T-cell (primary cell): Measurements from ENCODE around the gene SDK2. TPM values are rescaled to one million over a fixed set of nuclear protein-coding genes. Genes with fewer than 3 reads are reported as not detected.

Source experiments
- ATAC-seq, 4 experiments: fragments of 200-7000 bp in 3 of 4; fragments of 150-1000 bp in 1 of 4; cut with Tn5 transposase; replicated peaks in 1 of 4; 1 replicate in 3 of 4; 2 replicates in 1 of 4; pipeline ENCODE4 v1.10.0; 2021; ENCODE audit warnings: moderate library complexity in 3 of 4, mild to moderate bottlenecking in 2 of 4, moderate number of reproducible peaks in 1 of 4
- CTCF ChIA-PET, 2 donors: fragments of 300-600 bp; sonication (Branson Sonifier 250); formaldehyde crosslinking; loops; one replicate each; lab custom pipeline; 2022; ENCODE audit warnings: antibody characterized with exemption in 2 of 2; lab: Charles Lee
- POLR2A ChIA-PET, 2 donors: fragments of 300-600 bp; sonication (Branson Sonifier 250); formaldehyde crosslinking; loops; one replicate each; lab custom pipeline; 2022; ENCODE audit warnings: antibody characterized with exemption in 2 of 2; lab: Charles Lee
- DNase-seq, 35 experiments: peaks; one replicate each; pipeline versions ENCODE4 v3.0.0 to v3.0.0-alpha.2; 2013 to 2023
- H3K27ac ChIP-seq: one replicate; pipeline ENCODE4 v1.5.1; 2013; ENCODE audit warnings: low read length
- H3K27me3 ChIP-seq, 2 experiments: replicated peaks in 1 of 2; 1 replicate in 1 of 2; 2 replicates in 1 of 2; pipeline versions ENCODE4 v1.6.1 to v1.7.0; 2013; ENCODE audit warnings: low read length in 1 of 2, mixed read lengths in 1 of 2; ENCODE audit not compliant: control insufficient read depth in 2 of 2, insufficient read depth in 2 of 2; ENCODE audit errors: extremely low read depth in 1 of 2
- H3K36me3 ChIP-seq, 2 donors: 1 replicate in 1 of 2; 2 replicates in 1 of 2; pipeline versions ENCODE4 v1.6.1 to v1.7.0; 2013; ENCODE audit warnings: low read length in 1 of 2; ENCODE audit not compliant: control insufficient read depth in 2 of 2, insufficient read depth in 1 of 2; ENCODE audit errors: extremely low read depth in 1 of 2
- H3K4me1 ChIP-seq, 2 experiments: 1 replicate in 1 of 2; 2 replicates in 1 of 2; pipeline versions ENCODE4 v1.6.1 to v1.7.0; 2013; ENCODE audit warnings: low read length in 2 of 2, mixed read lengths in 1 of 2; ENCODE audit not compliant: insufficient read depth in 2 of 2, control insufficient read depth in 1 of 2; ENCODE audit errors: extremely low read depth in 1 of 2
- H3K4me3 ChIP-seq, 2 donors: 1 replicate in 1 of 2; 2 replicates in 1 of 2; pipeline versions ENCODE4 v1.5.1 to v1.7.0; 2013; ENCODE audit warnings: mild to moderate bottlenecking in 2 of 2, low read length in 1 of 2, moderate library complexity in 1 of 2; ENCODE audit not compliant: control insufficient read depth in 1 of 2; ENCODE audit errors: extremely low read depth in 1 of 2
- H3K9me3 ChIP-seq: 2 replicates; pipeline ENCODE4 v1.7.0; 2013
- H3K27ac Mint-ChIP-seq, 2 donors: one replicate each; pipeline ENCODE4 v1.8.0; 2020 to 2021; ENCODE audit warnings: mild to moderate bottlenecking in 2 of 2, mixed read lengths in 2 of 2
- H3K27me3 Mint-ChIP-seq, 2 donors: one replicate each; pipeline ENCODE4 v1.8.0; 2021 to 2022; ENCODE audit warnings: mixed read lengths in 2 of 2
- H3K36me3 Mint-ChIP-seq: one replicate; pipeline ENCODE4 v1.8.0; 2021; ENCODE audit warnings: mixed read lengths
- H3K4me1 Mint-ChIP-seq, 3 donors: one replicate each; pipeline ENCODE4 v1.8.0; 2020 to 2022; ENCODE audit warnings: mixed read lengths in 3 of 3, mild to moderate bottlenecking in 1 of 3
- H3K4me3 Mint-ChIP-seq, 3 donors: one replicate each; pipeline ENCODE4 v1.8.0; 2020 to 2022; ENCODE audit warnings: mild to moderate bottlenecking in 3 of 3, mixed read lengths in 3 of 3, moderate library complexity in 3 of 3
- H3K9me3 Mint-ChIP-seq, 3 donors: one replicate each; pipeline ENCODE4 v1.8.0; 2020 to 2022; ENCODE audit warnings: mixed read lengths in 3 of 3
- WGBS: methylation state at CpG from one replicate; pipeline ENCODE4 v1.1.5; 2013; ENCODE audit warnings: missing lambda C conversion rate; ENCODE audit not compliant: insufficient coverage; 5-methylcytosine and 5-hydroxymethylcytosine counted together
- total RNA-seq, 35 experiments: library from RNA in 6 of 35; stranded (reverse) in 6 of 35; fragments of 120-200 nt in 1 of 35; gene quantifications; one replicate each; pipeline versions ENCODE4 v1.2.1 to v1.2.4 and lab custom pipeline; 2013 to 2026

The SDK2 gene
- total RNA-seq, 5 donors from 2014 or later (not counting 1 experiment from before 2014, with no cell fraction given): 2.9 to 8.3 (median 4.8) TPM

GRCh38 chr17:73365301-73365874, 278.9 kb downstream of the SDK2 start:
- H3K27me3 ChIP-seq: peaks cover 0 to 24% of the 10 kb centered on the region in 2 experiments
- no peaks in the 10 kb centered on the region for H3K9me3 ChIP-seq
- H3K36me3 ChIP-seq: peaks cover 0 to 3% of the 10 kb centered on the region in 2 donors
- H3K36me3 Mint-ChIP-seq: no peaks in the 10 kb centered on the region
- ATAC-seq (no peak), DNase-seq (no peak)
- no peaks in the 10 kb centered on the region for H3K9me3 Mint-ChIP-seq
- 62% methylated on average over 8 of the region's 20 CpGs for WGBS
- no peaks in the 10 kb centered on the region for H3K4me1 ChIP-seq
- CTCF ChIA-PET: no interaction called here
- no peaks in the 10 kb centered on the region for H3K4me1 Mint-ChIP-seq
- no peak overlapping the region for H3K4me3 Mint-ChIP-seq
- H3K27ac ChIP-seq: no peak overlapping the region
- POLR2A ChIA-PET: no interaction called here
- no peaks in the 10 kb centered on the region for H3K27me3 Mint-ChIP-seq
- no peak overlapping the region for H3K27ac Mint-ChIP-seq
- no peak overlapping the region for H3K4me3 ChIP-seq

GRCh38 chr17:73364155-73364522, 280.1 kb downstream of the SDK2 start:
- Mint-ChIP-seq H3K27me3 (no peaks in the 10 kb centered on the region), H3K36me3 (no peaks in the 10 kb centered on the region), H3K4me3 (no peak overlapping the region), H3K9me3 (no peaks in the 10 kb centered on the region), H3K4me1 (no peaks in the 10 kb centered on the region), H3K27ac (no peak overlapping the region)
- Histone ChIP-seq H3K27me3 (peaks cover 0 to 24% of the 10 kb centered on the region in 2 experiments), H3K27ac (no peak overlapping the region), H3K4me1 (no peaks in the 10 kb centered on the region), H3K4me3 (no peak overlapping the region), H3K36me3 (peaks cover 0 to 3% of the 10 kb centered on the region in 2 donors), H3K9me3 (no peaks in the 10 kb centered on the region)
- ATAC-seq (no peak), DNase-seq (no peak)
- WGBS: 86% methylated on average over 3 of the region's 4 CpGs
- ChIA-PET CTCF (interaction anchor here (1.0 to 1.6 kb wide), 2 partner anchors 114 to 807 kb away, joined by 3 read pairs; no protein-coding TSS in a partner anchor), POLR2A (interaction anchor here in 1 of 2 donors (0.6 kb wide), 1 partner anchor 194 kb away, joined by 3 read pairs; no protein-coding TSS in a partner anchor)

- no peak overlapping the region for H3K27ac Mint-ChIP-seq
- Histone ChIP-seq H3K36me3 (peaks cover 0 to 3% of the 10 kb centered on the region in 2 donors), H3K4me1 (no peaks in the 10 kb centered on the region), H3K27me3 (peaks cover 0 to 24% of the 10 kb centered on the region in 2 experiments), H3K4me3 (no peak overlapping the region), H3K27ac (no peak overlapping the region), H3K9me3 (no peaks in the 10 kb centered on the region)
- H3K4me3 Mint-ChIP-seq: no peak overlapping the region
- ATAC-seq (no peak), DNase-seq (no peak)
- H3K27me3 Mint-ChIP-seq: no peaks in the 10 kb centered on the region
- H3K36me3 Mint-ChIP-seq: no peaks in the 10 kb centered on the region
- ChIA-PET POLR2A (interaction anchor here in 1 of 2 donors (0.6 kb wide), 1 partner anchor 193 kb away, joined by 3 read pairs; no protein-coding TSS in a partner anchor), CTCF (interaction anchor here in 1 of 2 donors (1.6 kb wide), 1 partner anchor 807 kb away, joined by 3 read pairs; no protein-coding TSS in a partner anchor)
- no peaks in the 10 kb centered on the region for H3K9me3 Mint-ChIP-seq
- WGBS: 83% methylated on average over 4 of the region's 8 CpGs
- H3K4me1 Mint-ChIP-seq: no peaks in the 10 kb centered on the region
These were observed 280.6 kb downstream of the SDK2 start for GRCh38 chr17:73363442-73364154.

- Mint-ChIP-seq H3K36me3 (no peaks in the 10 kb centered on the region), H3K27me3 (no peaks in the 10 kb centered on the region), H3K27ac (no peak overlapping the region), H3K9me3 (no peaks in the 10 kb centered on the region), H3K4me3 (no peak overlapping the region), H3K4me1 (no peaks in the 10 kb centered on the region)
- no peaks in the 10 kb centered on the region for H3K9me3 ChIP-seq
- H3K27me3 ChIP-seq: peaks cover 0 to 23% of the 10 kb centered on the region in 2 experiments
- ChIA-PET POLR2A (no interaction called here), CTCF (interaction anchor here in 1 of 2 donors (1.6 kb wide), 1 partner anchor 806 kb away, joined by 3 read pairs; no protein-coding TSS in a partner anchor)
- H3K4me1 ChIP-seq: no peaks in the 10 kb centered on the region
- H3K36me3 ChIP-seq: peaks cover 0 to 3% of the 10 kb centered on the region in 2 donors
- H3K27ac ChIP-seq: no peak overlapping the region
- H3K4me3 ChIP-seq: no peak overlapping the region
- no peak for DNase-seq
- no peak for ATAC-seq
- 96% methylated on average over 5 of the region's 11 CpGs for WGBS
These were observed 281.5 kb downstream of the SDK2 start for GRCh38 chr17:73362697-73363096.

GRCh38 chr17:73360961-73361761, 283.1 kb downstream of the SDK2 start:
- no peak overlapping the region for H3K27ac Mint-ChIP-seq
- H3K4me1 Mint-ChIP-seq: no peaks in the 10 kb centered on the region
- WGBS: 72% methylated on average over 22 of the region's 29 CpGs
- H3K4me3 Mint-ChIP-seq: no peak overlapping the region
- no peaks in the 10 kb centered on the region for H3K9me3 Mint-ChIP-seq
- H3K4me3 ChIP-seq: no peak overlapping the region
- H3K27me3 Mint-ChIP-seq: no peaks in the 10 kb centered on the region
- DNase-seq (no peak), ATAC-seq (no peak)
- no peaks in the 10 kb centered on the region for H3K4me1 ChIP-seq
- CTCF ChIA-PET: no interaction called here
- POLR2A ChIA-PET: no interaction called here
- peaks cover 0 to 3% of the 10 kb centered on the region in 2 donors for H3K36me3 ChIP-seq
- H3K9me3 ChIP-seq: no peaks in the 10 kb centered on the region
- no peak overlapping the region for H3K27ac ChIP-seq
- H3K36me3 Mint-ChIP-seq: no peaks in the 10 kb centered on the region
- peaks cover 0 to 27% of the 10 kb centered on the region in 2 experiments for H3K27me3 ChIP-seq

- DNase-seq (no peak), ATAC-seq (no peak)
- H3K4me1 ChIP-seq: no peaks in the 10 kb centered on the region
- H3K27me3 Mint-ChIP-seq: no peaks in the 10 kb centered on the region
- H3K27me3 ChIP-seq: peaks cover 0 to 18% of the 10 kb centered on the region in 2 experiments
- no peak overlapping the region for H3K4me3 Mint-ChIP-seq
- H3K4me3 ChIP-seq: no peak overlapping the region
- no peak overlapping the region for H3K27ac ChIP-seq
- ChIA-PET CTCF (no interaction called here), POLR2A (no interaction called here)
- no peaks in the 10 kb centered on the region for H3K36me3 Mint-ChIP-seq
- no peaks in the 10 kb centered on the region for H3K4me1 Mint-ChIP-seq
- H3K9me3 ChIP-seq: no peaks in the 10 kb centered on the region
- H3K27ac Mint-ChIP-seq: no peak overlapping the region
- WGBS: 79% methylated on average over 4 of the region's 7 CpGs
- no peaks in the 10 kb centered on the region for H3K9me3 Mint-ChIP-seq
- peaks cover 0 to 3% of the 10 kb centered on the region in 2 donors for H3K36me3 ChIP-seq
These were observed 284.2 kb downstream of the SDK2 start for GRCh38 chr17:73359987-73360410.
